ENCODE measurements around the gene RGS9.

DNA sequence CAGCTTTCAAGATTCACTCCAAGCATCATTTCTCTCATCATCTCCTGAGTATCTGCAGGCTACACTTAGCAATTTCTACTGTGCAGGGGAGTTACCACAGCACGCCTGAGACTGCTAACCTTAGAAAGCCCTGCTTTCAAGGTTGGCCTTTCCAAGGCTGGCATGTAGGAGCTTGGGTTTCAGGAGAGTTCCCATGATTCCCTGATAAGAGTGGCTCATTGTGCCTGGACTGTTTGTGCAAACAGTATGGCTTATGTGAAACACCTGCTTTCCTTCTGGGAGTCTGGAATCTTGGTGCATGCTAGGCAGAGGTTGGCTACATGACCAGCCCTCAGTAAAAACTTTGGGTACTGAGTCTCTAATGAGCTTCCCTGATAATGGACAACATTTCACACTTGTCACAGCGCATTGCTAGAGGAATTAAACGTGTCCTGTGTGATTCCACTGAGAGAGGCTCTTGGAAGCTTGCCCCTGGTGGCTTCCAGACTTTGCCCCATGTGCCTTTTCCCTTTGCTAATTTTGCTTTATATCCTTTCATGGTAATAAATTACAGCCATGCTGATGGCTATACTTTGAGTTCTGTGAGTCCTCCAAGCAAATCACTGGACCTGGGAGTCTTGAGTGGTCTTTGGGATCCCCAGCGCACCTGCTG, 19.7 kb upstream of the RGS9 start:
- TF ChIP-seq, protein P1, sequence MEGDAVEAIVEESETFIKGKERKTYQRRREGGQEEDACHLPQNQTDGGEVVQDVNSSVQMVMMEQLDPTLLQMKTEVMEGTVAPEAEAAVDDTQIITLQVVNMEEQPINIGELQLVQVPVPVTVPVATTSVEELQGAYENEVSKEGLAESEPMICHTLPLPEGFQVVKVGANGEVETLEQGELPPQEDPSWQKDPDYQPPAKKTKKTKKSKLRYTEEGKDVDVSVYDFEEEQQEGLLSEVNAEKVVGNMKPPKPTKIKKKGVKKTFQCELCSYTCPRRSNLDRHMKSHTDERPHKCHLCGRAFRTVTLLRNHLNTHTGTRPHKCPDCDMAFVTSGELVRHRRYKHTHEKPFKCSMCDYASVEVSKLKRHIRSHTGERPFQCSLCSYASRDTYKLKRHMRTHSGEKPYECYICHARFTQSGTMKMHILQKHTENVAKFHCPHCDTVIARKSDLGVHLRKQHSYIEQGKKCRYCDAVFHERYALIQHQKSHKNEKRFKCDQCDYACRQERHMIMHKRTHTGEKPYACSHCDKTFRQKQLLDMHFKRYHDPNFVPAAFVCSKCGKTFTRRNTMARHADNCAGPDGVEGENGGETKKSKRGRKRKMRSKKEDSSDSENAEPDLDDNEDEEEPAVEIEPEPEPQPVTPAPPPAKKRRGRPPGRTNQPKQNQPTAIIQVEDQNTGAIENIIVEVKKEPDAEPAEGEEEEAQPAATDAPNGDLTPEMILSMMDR (conservative IDR thresholded peaks at IDR 0.05 in 1 of 2, IDR thresholded peaks at IDR 0.05 in 1 of 2; ENCODE audit: extremely low read depth in 1 of 2, insufficient read depth in 1 of 2, low read depth in 1 of 2, low read length in 2 of 2), result no peak
- TF ChIP-seq EZH2 (IDR thresholded peaks at IDR 0.05; ENCODE audit: borderline replicate concordance, low read length), result no peak
